H9 (cell line): ENCODE results near the gene IDUA. TPM values are rescaled to one million over a fixed set of nuclear protein-coding genes. Genes with fewer than 3 reads are reported as not detected.

Experiments
- DNase-seq: peaks from one replicate; pipeline ENCODE4 v3.0.0-alpha.2; 2017
- H2AFZ ChIP-seq: one replicate; pipeline ENCODE4 v1.6.1; 2013; ENCODE audit warnings: mild to moderate bottlenecking, low read length, control low read depth, moderate library complexity
- H2AK5ac ChIP-seq: 2 replicates; pipeline ENCODE4 v1.6.1; 2013; ENCODE audit warnings: low read length, control low read depth, mixed read lengths; ENCODE audit not compliant: insufficient read length
- H2BK120ac ChIP-seq: one replicate; pipeline ENCODE4 v1.6.1; 2013; ENCODE audit warnings: low read depth, mild to moderate bottlenecking, low read length, control low read depth, inconsistent platforms; ENCODE audit not compliant: poor library complexity, severe bottlenecking
- H2BK12ac ChIP-seq: 2 replicates; pipeline ENCODE4 v1.6.1; 2013; ENCODE audit warnings: low read length, control low read depth, mixed read lengths, low read depth; ENCODE audit not compliant: insufficient read length
- H2BK15ac ChIP-seq: 2 replicates; pipeline ENCODE4 v1.6.1; 2013; ENCODE audit warnings: low read depth, low read length, control low read depth
- H2BK20ac ChIP-seq: one replicate; pipeline ENCODE4 v1.6.1; 2013; ENCODE audit warnings: low read depth, mild to moderate bottlenecking, low read length, control low read depth, inconsistent platforms; ENCODE audit not compliant: poor library complexity, severe bottlenecking
- H2BK5ac ChIP-seq: 2 replicates; pipeline ENCODE4 v1.6.1; 2013; ENCODE audit warnings: low read length, control low read depth, mixed read lengths; ENCODE audit not compliant: insufficient read length
- H3K14ac ChIP-seq: 2 replicates; pipeline ENCODE4 v1.6.1; 2013; ENCODE audit warnings: low read length, control low read depth; ENCODE audit not compliant: insufficient read depth
- H3K18ac ChIP-seq: 2 replicates; pipeline ENCODE4 v1.6.1; 2013; ENCODE audit warnings: low read depth, mild to moderate bottlenecking, mixed read lengths, low read length, control low read depth; ENCODE audit not compliant: insufficient read length
- H3K23ac ChIP-seq: 2 replicates; pipeline ENCODE4 v1.6.1; 2013; ENCODE audit warnings: low read length, control low read depth, mixed read lengths, low read depth; ENCODE audit not compliant: insufficient read length
- H3K23me2 ChIP-seq: 2 replicates; pipeline ENCODE4 v1.6.1; 2013; ENCODE audit warnings: low read depth, mild to moderate bottlenecking, mixed read lengths, low read length, control low read depth; ENCODE audit not compliant: insufficient read length, poor library complexity, severe bottlenecking
- H3K27ac ChIP-seq: 2 replicates; pipeline ENCODE4 v1.5.1; 2013; ENCODE audit warnings: low read length, control low read depth, mixed read lengths, low read depth; ENCODE audit not compliant: insufficient read length
- H3K27me3 ChIP-seq: 2 replicates; pipeline ENCODE4 v1.6.1; 2013; ENCODE audit warnings: low read length, control low read depth, inconsistent platforms; ENCODE audit not compliant: insufficient read depth
- H3K4ac ChIP-seq: 2 replicates; pipeline ENCODE4 v1.6.1; 2013; ENCODE audit warnings: low read depth, mild to moderate bottlenecking, control low read depth, inconsistent platforms, low read length, moderate library complexity
- H3K4me1 ChIP-seq: 2 replicates; pipeline ENCODE4 v1.6.1; 2013; ENCODE audit warnings: low read length, control low read depth, inconsistent platforms; ENCODE audit not compliant: insufficient read depth
- H3K4me2 ChIP-seq: 2 replicates; pipeline ENCODE4 v1.6.1; 2013; ENCODE audit warnings: low read length, control low read depth, mixed read lengths; ENCODE audit not compliant: insufficient read length, insufficient read depth
- H3K56ac ChIP-seq: 2 replicates; pipeline ENCODE4 v1.6.1; 2013; ENCODE audit warnings: low read depth, mild to moderate bottlenecking, mixed read lengths, low read length, control low read depth; ENCODE audit not compliant: insufficient read length
- H3K79me1 ChIP-seq: 2 replicates; pipeline ENCODE4 v1.6.1; 2013; ENCODE audit warnings: low read depth, mild to moderate bottlenecking, moderate library complexity, low read length, control low read depth, inconsistent platforms; ENCODE audit not compliant: insufficient read depth, poor library complexity, severe bottlenecking
- H3K79me2 ChIP-seq: 2 replicates; pipeline ENCODE4 v1.6.1; 2013; ENCODE audit warnings: low read length, control low read depth, inconsistent platforms; ENCODE audit not compliant: insufficient read depth
- H3K9ac ChIP-seq: 2 replicates; pipeline ENCODE4 v1.6.1; 2013; ENCODE audit warnings: low read length, control low read depth, mixed read lengths; ENCODE audit not compliant: insufficient read length; ENCODE audit errors: extremely low read depth
- H3K9me3 ChIP-seq: one replicate; pipeline ENCODE4 v1.6.1; 2013; ENCODE audit warnings: low read depth, low read length, inconsistent platforms; ENCODE audit not compliant: control insufficient read depth
- H3T11ph ChIP-seq: one replicate; pipeline ENCODE4 v1.6.1; 2013; ENCODE audit warnings: mild to moderate bottlenecking, low read length, control low read depth, inconsistent platforms
- H4K20me1 ChIP-seq: one replicate; pipeline ENCODE4 v1.6.1; 2013; ENCODE audit not compliant: control insufficient read depth, insufficient read length, insufficient read depth
- H4K5ac ChIP-seq: 2 replicates; pipeline ENCODE4 v1.6.1; 2013; ENCODE audit warnings: low read depth, mild to moderate bottlenecking, mixed read lengths, low read length, control low read depth; ENCODE audit not compliant: insufficient read length
- H4K8ac ChIP-seq: replicated peaks from 2 replicates; pipeline ENCODE4 v1.6.1; 2013; ENCODE audit warnings: low read length, control low read depth, mixed read lengths, low read depth; ENCODE audit not compliant: insufficient read length
- H4K91ac ChIP-seq: 2 replicates; pipeline ENCODE4 v1.6.1; 2013; ENCODE audit warnings: low read depth, mild to moderate bottlenecking, moderate library complexity, mixed read lengths, low read length, control low read depth; ENCODE audit not compliant: insufficient read length
- H3K27ac Mint-ChIP-seq, 3 experiments: 2 replicates in 2 of 3; 3 replicates in 1 of 3; pipeline ENCODE4 v1.8.0; 2020 to 2021; ENCODE audit warnings: mixed read lengths in 3 of 3, mild to moderate bottlenecking in 1 of 3, moderate library complexity in 1 of 3
- H3K27me3 Mint-ChIP-seq: 2 replicates; pipeline ENCODE4 v1.8.0; 2021; ENCODE audit warnings: low read depth, mild to moderate bottlenecking, moderate library complexity, mixed read lengths
- H3K36me3 Mint-ChIP-seq, 3 experiments: 2 replicates in 2 of 3; 3 replicates in 1 of 3; pipeline ENCODE4 v1.8.0; 2020 to 2021; ENCODE audit warnings: low read depth in 3 of 3, mixed read lengths in 3 of 3; ENCODE audit not compliant: insufficient read depth in 1 of 3
- H3K4me1 Mint-ChIP-seq, 2 experiments: 2 replicates each; pipeline ENCODE4 v1.8.0; 2020; ENCODE audit warnings: mixed read lengths in 2 of 2
- H3K4me3 Mint-ChIP-seq, 2 experiments: 2 replicates in 1 of 2; 3 replicates in 1 of 2; pipeline ENCODE4 v1.8.0; 2020 to 2021; ENCODE audit warnings: mild to moderate bottlenecking in 2 of 2, mixed read lengths in 2 of 2, moderate library complexity in 1 of 2
- H3K9me3 Mint-ChIP-seq, 2 experiments: 2 replicates in 1 of 2; 3 replicates in 1 of 2; pipeline ENCODE4 v1.8.0; 2020; ENCODE audit warnings: mild to moderate bottlenecking in 2 of 2, mixed read lengths in 2 of 2, moderate library complexity in 1 of 2
- CTCF ChIP-seq: fragments of 200-600 bp; sonication (generic); conservative IDR thresholded peaks from 3 replicates; pipeline ENCODE4 v1.8.0; 2021; ENCODE audit warnings: antibody characterized with exemption, mild to moderate bottlenecking
- WGBS: extraction: QIAGEN DNeasy Blood & Tissue Kit; methylation state at CpG from one replicate; pipeline ENCODE4 v1.1.7; 2013; ENCODE audit warnings: missing lambda C conversion rate, low lambda C conversion rate, mixed read lengths; ENCODE audit not compliant: insufficient read length; ENCODE audit errors: extremely low coverage; 5-methylcytosine and 5-hydroxymethylcytosine counted together
- total RNA-seq: library from RNA; stranded (reverse); gene quantifications from 2 replicates; pipeline ENCODE4 v1.2.1, GENCODE V29; 2021

IDUA gene
- total RNA-seq, 1 experiment from 2014 or later, result 14.5 TPM

GRCh38 chr4:964346-965025, 22.4 kb upstream of the IDUA start:
- Histone ChIP-seq H4K8ac (no peak overlapping the region), H3T11ph (no peak overlapping the region), H3K14ac (no peak overlapping the region; the same call in 1 of the 2 replicates), H4K91ac (no peak overlapping the region), H2BK120ac (no peak overlapping the region), H4K20me1 (no peaks in the 10 kb centered on the region), H3K56ac (no peak overlapping the region), H3K4ac (no peak overlapping the region), H3K79me1 (no peaks in the 10 kb centered on the region), H3K9ac (no peak overlapping the region), H3K23ac (no peak overlapping the region), H2BK5ac (no peak overlapping the region), H4K5ac (no peak overlapping the region), H3K4me2 (no peak overlapping the region), H2BK20ac (no peak overlapping the region), H2BK15ac (no peak overlapping the region), H3K79me2 (no peaks in the 10 kb centered on the region), H3K23me2 (no peaks in the 10 kb centered on the region), H2AK5ac (no peak overlapping the region), H2AFZ (no peak overlapping the region), H3K9me3 (no peaks in the 10 kb centered on the region), H2BK12ac (no peak overlapping the region), H3K18ac (no peak overlapping the region), H3K27ac (no peak overlapping the region), H3K27me3 (no peaks in the 10 kb centered on the region; the same call in 1 of the 2 replicates), H3K4me1 (no peaks in the 10 kb centered on the region)
- no peaks in the 10 kb centered on the region for H3K9me3 Mint-ChIP-seq
- no peak overlapping the region for H3K27ac Mint-ChIP-seq
- no CpG with 5 or more reads among the region's 23 CpGs for WGBS
- no peak for DNase-seq
- no peak for TF ChIP-seq CTCF
- no peaks in the 10 kb centered on the region for H3K36me3 Mint-ChIP-seq
- no peak overlapping the region for H3K4me3 Mint-ChIP-seq
- no peaks in the 10 kb centered on the region for H3K27me3 Mint-ChIP-seq
- H3K4me1 Mint-ChIP-seq, result no peaks in the 10 kb centered on the region
